HG03135 (cell line): Measurements from ENCODE around the gene NDUFS7.
"Not testable (repeated sequence)": the region's sequence is repeated elsewhere in the genome, so short reads cannot be mapped to it uniquely, and the experiment has no call there.

Source experiments
- ATAC-seq: cut with Tn5 transposase; IDR thresholded peaks from one replicate; pipeline ENCODE4 v1.9.1; 2021; ENCODE audit warnings: mild to moderate bottlenecking, moderate library complexity; ENCODE audit not compliant: unreplicated experiment

The NDUFS7 gene

GRCh38 chr19:1429750-1430149, 46.0 kb downstream of the NDUFS7 start:
- ATAC-seq = no peak

GRCh38 chr19:1430246-1430645, 46.5 kb downstream of the NDUFS7 start:
- no peak for ATAC-seq

GRCh38 chr19:1431759-1432506, 48.2 kb downstream of the NDUFS7 start:
- no peak for ATAC-seq

GRCh38 chr19:1432507-1432887, 48.8 kb downstream of the NDUFS7 start:
- no peak for ATAC-seq

- ATAC-seq = no peak
Observed at GRCh38 chr19:1433119-1434039, 49.7 kb downstream of the NDUFS7 start.

GRCh38 chr19:1434040-1434366, 50.3 kb downstream of the NDUFS7 start:
- ATAC-seq = no peak

- ATAC-seq = no peak
Observed at GRCh38 chr19:1434577-1435060, 50.9 kb downstream of the NDUFS7 start.

- ATAC-seq = no peak
Observed at GRCh38 chr19:1435378-1435989, 51.8 kb downstream of the NDUFS7 start.

GRCh38 chr19:1437609-1438008, 53.9 kb downstream of the NDUFS7 start:
- no peak for ATAC-seq

- ATAC-seq = peak; percentile 79
Observed at GRCh38 chr19:1438035-1438932, 54.6 kb downstream of the NDUFS7 start, which contains the start of gene RPS15. TSS of gene RPS15 (plus strand) at chr19:1438396. CDS start at chr19:1438426, 30 bp downstream.

- peak; percentile 9 for ATAC-seq
Observed at GRCh38 chr19:1438933-1439354, 55.2 kb downstream of the NDUFS7 start.

- not testable (repeated sequence) for ATAC-seq
Observed at GRCh38 chr19:1439525-1440417, 56.1 kb downstream of the NDUFS7 start.

GRCh38 chr19:1440418-1440801, 56.7 kb downstream of the NDUFS7 start:
- ATAC-seq = no peak

- ATAC-seq = no peak
Observed at GRCh38 chr19:1441022-1441426, 57.3 kb downstream of the NDUFS7 start.

GRCh38 chr19:1441677-1442438, 58.2 kb downstream of the NDUFS7 start:
- no peak for ATAC-seq
